Right atrium auricular region (tissue), 2 donors: ENCODE measurements around the gene TCF7L2. TPM values are rescaled to one million over a fixed set of nuclear protein-coding genes. Genes with fewer than 3 reads are reported as not detected.

ENCODE experiments used
- DNase-seq: peaks from one replicate; pipeline ENCODE4 v3.0.0-alpha.2; 2019; ENCODE audit warnings: low spot score
- H3K27ac ChIP-seq, 2 donors: fragments of 200-600 bp; sonication (generic); 1 replicate in 1 of 2; 2 replicates in 1 of 2; pipeline ENCODE4 v1.5.1; 2016 to 2019
- H3K27me3 ChIP-seq, 2 donors: fragments of 200-600 bp; sonication (generic); one replicate each; pipeline versions ENCODE4 v1.5.1 to v1.6.0; 2017 to 2019
- H3K36me3 ChIP-seq: fragments of 200-600 bp; sonication (generic); one replicate; pipeline ENCODE4 v1.5.1; 2016
- H3K4me1 ChIP-seq, 2 donors: fragments of 200-600 bp; sonication (generic); one replicate each; pipeline versions ENCODE4 v1.5.1 to v1.6.0; 2017 to 2019
- H3K4me3 ChIP-seq, 2 donors: fragments of 200-600 bp; sonication (generic); 1 replicate in 1 of 2; 2 replicates in 1 of 2; pipeline ENCODE4 v1.5.1; 2017 to 2019; ENCODE audit warnings: mild to moderate bottlenecking in 1 of 2, moderate library complexity in 1 of 2
- H3K9me3 ChIP-seq, 2 donors: fragments of 200-600 bp; sonication (generic); one replicate each; pipeline ENCODE4 v1.5.1; 2019
- CTCF ChIP-seq, 2 donors: fragments of 200-600 bp; sonication (generic); IDR thresholded peaks; one replicate each; pipeline ENCODE4 v1.5.1; 2019; ENCODE audit warnings: antibody characterized with exemption in 2 of 2
- total RNA-seq, 2 donors: library from RNA; depleted of rRNA; stranded (reverse); fragments of >200 nt; gene quantifications; one replicate each; pipeline ENCODE4 v1.1.0, GENCODE V29; 2016

The TCF7L2 gene
- total RNA-seq, 2 donors from 2014 or later = 8.5 to 11.3 TPM

GRCh38 chr10:113113241-113113640, 163.2 kb downstream of the TCF7L2 start:
- no peaks in the 10 kb centered on the region for H3K9me3 ChIP-seq
- no peak overlapping the region for H3K4me3 ChIP-seq
- H3K4me1 ChIP-seq = peaks cover 0 to 13% of the 10 kb centered on the region in 2 donors
- DNase-seq = no peak
- H3K27ac ChIP-seq = no peak overlapping the region
- no peaks in the 10 kb centered on the region for H3K27me3 ChIP-seq
- no peak for TF ChIP-seq CTCF (IDR thresholded peaks at IDR 0.05)
- no peaks in the 10 kb centered on the region for H3K36me3 ChIP-seq

GRCh38 chr10:113113918-113114317, 163.9 kb downstream of the TCF7L2 start:
- H3K9me3 ChIP-seq = no peaks in the 10 kb centered on the region
- H3K27ac ChIP-seq = no peak overlapping the region
- peaks cover 0 to 13% of the 10 kb centered on the region in 2 donors for H3K4me1 ChIP-seq
- H3K36me3 ChIP-seq = no peaks in the 10 kb centered on the region
- no peaks in the 10 kb centered on the region for H3K27me3 ChIP-seq
- TF ChIP-seq CTCF (IDR thresholded peaks at IDR 0.05) = no peak
- DNase-seq = no peak
- H3K4me3 ChIP-seq = no peak overlapping the region

- Histone ChIP-seq H3K4me3 (no peak overlapping the region), H3K27ac (no peak overlapping the region), H3K9me3 (no peaks in the 10 kb centered on the region), H3K4me1 (peaks cover 0 to 13% of the 10 kb centered on the region in 2 donors), H3K36me3 (no peaks in the 10 kb centered on the region), H3K27me3 (no peaks in the 10 kb centered on the region)
- DNase-seq = no peak
- TF ChIP-seq CTCF (IDR thresholded peaks at IDR 0.05) = no peak
These were observed 165.5 kb downstream of the TCF7L2 start for GRCh38 chr10:113115556-113115955.

- H3K36me3 ChIP-seq = no peaks in the 10 kb centered on the region
- H3K4me3 ChIP-seq = no peak overlapping the region
- H3K4me1 ChIP-seq = peaks cover 0 to under 1% of the 10 kb centered on the region in 2 donors
- no peak for TF ChIP-seq CTCF (IDR thresholded peaks at IDR 0.05)
- H3K27me3 ChIP-seq = no peaks in the 10 kb centered on the region
- no peaks in the 10 kb centered on the region for H3K9me3 ChIP-seq
- no peak for DNase-seq
- no peak overlapping the region for H3K27ac ChIP-seq
These were observed 168.8 kb downstream of the TCF7L2 start for GRCh38 chr10:113118882-113119281.

- TF ChIP-seq CTCF (IDR thresholded peaks at IDR 0.05) = no peak
- Histone ChIP-seq H3K27ac (no peak overlapping the region), H3K4me3 (no peak overlapping the region), H3K9me3 (no peaks in the 10 kb centered on the region), H3K27me3 (no peaks in the 10 kb centered on the region), H3K36me3 (no peaks in the 10 kb centered on the region), H3K4me1 (no peaks in the 10 kb centered on the region)
- DNase-seq = no peak
These were observed 169.8 kb downstream of the TCF7L2 start for GRCh38 chr10:113119801-113120200.

GRCh38 chr10:113121153-113121552, 171.1 kb downstream of the TCF7L2 start:
- Histone ChIP-seq H3K4me1 (peaks cover 0 to 4% of the 10 kb centered on the region in 2 donors), H3K27me3 (no peaks in the 10 kb centered on the region), H3K4me3 (no peak overlapping the region), H3K9me3 (no peaks in the 10 kb centered on the region), H3K27ac (no peak overlapping the region), H3K36me3 (no peaks in the 10 kb centered on the region)
- TF ChIP-seq CTCF (IDR thresholded peaks at IDR 0.05) = no peak
- no peak for DNase-seq
